GM18498 (cell line): ENCODE measurements around the gene SLC35F3.
"Not testable (repeated sequence)": the region's sequence is repeated elsewhere in the genome, so short reads cannot be mapped to it uniquely, and the experiment has no call there.

Experiments used
- ATAC-seq: cut with Tn5 transposase; IDR thresholded peaks from one replicate; pipeline ENCODE4 v1.9.1; 2021; ENCODE audit warnings: mild to moderate bottlenecking, moderate library complexity; ENCODE audit not compliant: unreplicated experiment

SLC35F3 gene

DNA sequence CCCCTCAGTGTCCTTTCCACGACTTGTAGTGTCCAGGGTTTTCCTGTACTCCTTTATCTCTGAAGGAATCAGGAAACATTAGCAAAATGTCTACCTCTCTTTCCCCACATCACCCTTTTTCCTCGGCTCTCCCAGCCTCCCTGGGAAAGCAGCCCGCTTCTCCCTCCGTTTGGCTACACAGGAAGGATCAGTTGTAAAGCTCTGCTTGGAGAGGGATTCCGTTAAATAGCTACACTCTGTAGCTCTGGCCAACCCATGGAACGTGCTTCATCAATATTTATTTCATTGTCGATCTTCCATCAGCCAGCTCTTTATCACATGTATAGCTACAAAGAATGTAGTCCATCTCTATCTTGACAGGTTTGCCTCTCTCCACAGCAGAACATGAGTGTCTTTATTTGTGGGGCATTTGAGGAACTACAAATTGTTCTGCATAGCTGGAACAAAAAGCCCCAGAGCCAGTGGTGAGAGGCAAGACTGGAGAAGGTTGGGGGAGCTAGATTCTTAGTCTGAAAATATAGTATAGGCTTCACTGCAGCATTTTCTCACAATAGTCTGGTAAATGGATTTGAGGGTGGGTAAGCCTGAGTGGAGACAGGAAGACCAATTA, 191.8 kb downstream of the SLC35F3 start:
- ATAC-seq, result no peak

DNA sequence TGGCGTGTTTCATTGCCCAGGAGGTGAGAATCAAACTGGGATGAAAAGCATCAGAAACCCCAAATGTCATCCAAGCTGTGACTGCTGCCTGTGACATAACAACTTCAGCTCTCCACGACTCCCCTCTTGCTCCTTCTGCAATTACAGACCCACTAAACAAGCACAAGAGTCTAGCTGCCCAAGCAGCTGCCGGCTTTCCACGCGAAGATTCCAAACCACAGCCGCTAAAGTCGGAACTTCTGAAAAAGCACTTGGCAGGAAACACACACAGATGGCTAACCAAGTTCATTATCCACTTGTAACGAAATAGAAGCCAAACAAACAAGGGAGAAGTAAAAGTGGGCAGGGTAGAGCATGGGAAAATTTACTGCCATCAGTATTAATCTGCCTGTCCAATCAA, 198.1 kb downstream of the SLC35F3 start:
- no peak for ATAC-seq

- ATAC-seq, result no peak
These were observed 198.7 kb downstream of the SLC35F3 start for GRCh38 chr1:234103198-234103597.

DNA sequence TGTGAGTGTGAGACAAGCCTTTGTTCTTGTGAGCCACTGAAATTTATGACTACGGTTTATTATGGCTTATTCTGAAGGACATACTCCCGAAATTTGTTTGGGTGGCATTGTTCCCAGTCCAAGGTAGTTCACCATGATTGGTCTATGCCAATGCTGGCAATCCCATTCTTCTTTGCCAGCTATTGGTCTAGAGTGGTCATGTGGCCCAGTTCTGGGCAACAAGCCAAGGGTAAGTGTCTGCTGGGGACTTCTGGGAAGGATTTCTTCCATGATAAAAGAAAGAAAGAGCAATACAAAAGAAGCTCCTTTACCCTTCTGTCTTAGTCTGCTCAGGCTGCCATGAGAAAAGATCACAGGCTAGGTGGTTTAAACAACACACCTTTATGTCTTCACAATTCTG, 201.6 kb downstream of the SLC35F3 start:
- ATAC-seq, result no peak

DNA sequence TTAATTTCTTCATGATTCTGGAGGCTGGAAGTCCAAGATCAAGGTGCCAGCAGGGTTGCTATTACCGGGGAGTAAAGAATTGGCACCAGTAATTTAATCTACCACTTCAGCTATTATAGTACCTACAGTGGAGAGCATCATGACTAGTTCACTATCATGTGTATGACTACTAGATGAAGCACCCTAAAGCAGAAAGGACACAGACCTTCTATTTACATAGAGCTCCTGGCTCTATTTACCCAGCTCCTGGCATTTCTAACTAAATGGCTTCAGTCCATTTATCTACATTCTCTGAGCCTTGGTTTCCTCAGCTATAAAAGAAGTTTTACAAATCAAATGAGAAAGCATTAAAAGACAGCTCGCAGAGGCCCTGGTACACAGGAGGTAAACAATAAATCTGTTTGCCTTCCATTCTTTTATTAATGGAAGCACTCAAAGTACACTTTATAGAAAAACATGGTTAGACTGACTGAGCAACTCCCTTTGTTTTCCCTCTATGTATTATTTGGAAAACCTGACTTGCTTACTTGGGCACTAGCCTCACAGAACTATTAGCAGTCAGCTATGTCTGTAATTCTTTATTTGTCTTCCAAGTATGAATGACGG, 203.0 kb downstream of the SLC35F3 start:
- no peak for ATAC-seq

- ATAC-seq, result no peak
These were observed 204.4 kb downstream of the SLC35F3 start for GRCh38 chr1:234108921-234109320.

GRCh38 chr1:234109840-234110239, 205.4 kb downstream of the SLC35F3 start:
- no peak for ATAC-seq

GRCh38 chr1:234111458-234112142, 207.1 kb downstream of the SLC35F3 start:
- no peak for ATAC-seq

GRCh38 chr1:234114648-234115307, 210.3 kb downstream of the SLC35F3 start:
- no peak for ATAC-seq

DNA sequence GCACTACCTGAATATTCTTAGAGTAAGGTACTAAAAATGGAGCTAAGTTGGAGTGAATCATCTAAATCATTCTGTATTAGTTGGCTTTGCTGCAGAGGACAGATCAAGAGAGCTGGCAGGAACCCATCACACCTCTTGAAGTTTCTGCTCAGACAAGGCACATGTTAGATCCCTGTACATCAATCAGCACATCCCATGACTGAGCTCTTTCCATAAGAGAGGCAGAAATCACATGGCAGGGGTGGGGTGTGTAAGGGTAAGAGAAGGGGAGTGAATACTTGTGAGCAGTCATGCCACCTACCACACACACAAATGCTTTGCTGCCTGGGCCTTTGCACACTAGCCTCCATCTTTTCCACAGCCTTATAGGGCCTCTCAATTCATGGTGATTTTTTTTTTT, 214.4 kb downstream of the SLC35F3 start:
- ATAC-seq, result no peak

- no peak for ATAC-seq
These were observed 215.0 kb downstream of the SLC35F3 start for GRCh38 chr1:234119431-234119830.

GRCh38 chr1:234120327-234120944, 216.0 kb downstream of the SLC35F3 start:
- ATAC-seq, result no peak

- ATAC-seq, result not testable (repeated sequence)
These were observed 217.2 kb downstream of the SLC35F3 start for GRCh38 chr1:234121659-234122058.

DNA sequence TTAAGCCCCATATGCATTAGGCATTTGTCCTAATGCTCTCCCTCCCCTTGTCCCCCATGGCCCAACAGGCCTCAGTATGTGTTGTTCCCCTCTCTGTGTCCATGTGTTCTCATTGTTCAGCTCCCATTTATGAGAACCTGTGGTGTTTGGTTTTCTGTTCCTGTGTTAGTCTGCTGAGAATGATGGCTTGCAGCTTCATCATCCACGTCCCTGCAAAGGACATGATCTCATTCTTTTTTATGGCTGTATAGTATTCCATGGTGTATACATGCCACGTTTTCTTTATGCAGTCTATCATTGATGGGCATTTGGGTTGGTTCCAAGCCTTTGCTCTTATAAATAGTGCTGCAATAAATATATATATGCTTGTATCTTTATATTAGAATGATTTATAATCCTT, 218.1 kb downstream of the SLC35F3 start:
- ATAC-seq, result not testable (repeated sequence)

- ATAC-seq, result no peak
These were observed 219.4 kb downstream of the SLC35F3 start for GRCh38 chr1:234123867-234124266.

GRCh38 chr1:234125283-234125682, 220.8 kb downstream of the SLC35F3 start:
- no peak for ATAC-seq

DNA sequence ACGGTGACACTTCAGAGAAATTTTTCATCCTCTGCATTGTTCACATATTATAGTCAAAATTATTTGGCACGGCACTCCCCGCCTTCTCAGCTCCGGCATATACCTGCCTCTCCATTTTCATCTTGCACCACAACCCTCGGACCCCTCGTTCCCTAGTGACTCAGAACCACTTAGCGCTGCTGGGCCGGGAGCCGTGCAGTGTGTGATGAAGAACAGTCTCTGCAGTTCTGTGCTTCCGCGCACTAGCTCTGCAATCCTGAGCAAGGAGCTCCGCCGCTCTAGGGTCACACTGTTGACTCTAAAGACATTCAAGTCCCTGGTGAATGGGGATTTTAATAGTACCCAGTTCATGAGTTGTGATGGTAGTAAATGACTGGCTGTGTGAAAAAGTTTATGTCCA, 221.2 kb downstream of the SLC35F3 start:
- ATAC-seq, result no peak

- no peak for ATAC-seq
These were observed 222.7 kb downstream of the SLC35F3 start for GRCh38 chr1:234127026-234127671.

DNA sequence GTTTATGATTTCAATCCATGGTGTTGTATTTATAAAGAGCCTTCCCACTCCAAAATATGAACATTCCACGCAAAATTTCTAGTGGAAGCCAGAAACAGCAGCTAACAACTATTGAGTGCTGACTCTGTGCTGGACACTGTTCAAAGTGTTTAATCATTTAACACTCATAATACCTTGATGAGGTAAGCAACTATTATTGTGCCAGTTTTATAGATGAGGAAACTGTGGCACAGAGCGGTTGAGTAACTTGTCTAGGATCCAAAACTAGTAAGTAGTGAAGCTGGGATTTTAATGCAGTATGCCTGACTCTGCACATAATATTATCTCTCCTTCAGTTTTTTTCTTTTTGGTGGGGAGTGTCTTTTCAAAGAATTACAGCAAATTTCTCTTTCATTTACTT, 228.3 kb downstream of the SLC35F3 start:
- ATAC-seq, result no peak

DNA sequence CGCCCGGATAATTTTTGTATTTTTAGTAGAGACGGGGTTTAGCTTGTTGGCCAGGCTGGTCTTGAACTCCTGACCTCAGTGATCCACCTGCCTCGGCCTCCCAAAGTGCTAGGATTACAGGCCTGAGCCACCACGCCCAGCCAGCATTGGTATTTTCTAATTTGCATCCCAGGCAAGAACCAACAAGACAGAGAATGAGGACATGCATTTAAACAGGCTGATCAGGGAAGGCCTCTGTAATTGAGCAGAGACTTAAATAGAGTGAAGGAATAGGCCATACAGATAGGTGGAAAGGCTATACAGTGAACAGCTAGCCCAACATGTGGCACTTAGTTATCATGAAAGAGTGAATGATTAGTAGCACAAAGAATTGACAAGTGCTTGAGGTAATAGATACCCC, 230.4 kb downstream of the SLC35F3 start:
- ATAC-seq, result no peak

DNA sequence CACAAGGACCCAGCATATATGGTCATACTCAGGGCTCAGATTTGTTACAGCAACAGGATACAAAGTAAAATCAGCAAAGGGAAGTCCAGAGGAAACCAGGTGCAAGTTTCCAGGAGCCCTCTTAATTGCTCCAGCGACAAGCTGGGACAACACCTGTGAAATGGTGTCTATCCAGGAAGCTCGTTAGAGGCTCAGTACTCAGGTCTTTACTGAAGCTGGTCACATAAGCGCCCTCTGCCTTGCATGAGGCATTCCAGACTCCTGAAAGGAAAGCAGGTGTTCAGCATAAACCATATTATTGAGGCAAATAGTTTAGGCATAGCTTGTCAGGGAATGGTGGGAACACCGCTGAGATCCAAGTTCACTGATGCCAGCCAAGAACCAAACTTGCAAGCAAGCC, 231.0 kb downstream of the SLC35F3 start:
- ATAC-seq, result no peak
